HG03060 (cell line): ENCODE results near the gene MCRS1.

Experiments
- ATAC-seq: cut with Tn5 transposase; IDR thresholded peaks from one replicate; pipeline ENCODE4 v1.9.1; 2021; ENCODE audit warnings: low read depth, moderate number of reproducible peaks; ENCODE audit not compliant: unreplicated experiment

Gene MCRS1

DNA sequence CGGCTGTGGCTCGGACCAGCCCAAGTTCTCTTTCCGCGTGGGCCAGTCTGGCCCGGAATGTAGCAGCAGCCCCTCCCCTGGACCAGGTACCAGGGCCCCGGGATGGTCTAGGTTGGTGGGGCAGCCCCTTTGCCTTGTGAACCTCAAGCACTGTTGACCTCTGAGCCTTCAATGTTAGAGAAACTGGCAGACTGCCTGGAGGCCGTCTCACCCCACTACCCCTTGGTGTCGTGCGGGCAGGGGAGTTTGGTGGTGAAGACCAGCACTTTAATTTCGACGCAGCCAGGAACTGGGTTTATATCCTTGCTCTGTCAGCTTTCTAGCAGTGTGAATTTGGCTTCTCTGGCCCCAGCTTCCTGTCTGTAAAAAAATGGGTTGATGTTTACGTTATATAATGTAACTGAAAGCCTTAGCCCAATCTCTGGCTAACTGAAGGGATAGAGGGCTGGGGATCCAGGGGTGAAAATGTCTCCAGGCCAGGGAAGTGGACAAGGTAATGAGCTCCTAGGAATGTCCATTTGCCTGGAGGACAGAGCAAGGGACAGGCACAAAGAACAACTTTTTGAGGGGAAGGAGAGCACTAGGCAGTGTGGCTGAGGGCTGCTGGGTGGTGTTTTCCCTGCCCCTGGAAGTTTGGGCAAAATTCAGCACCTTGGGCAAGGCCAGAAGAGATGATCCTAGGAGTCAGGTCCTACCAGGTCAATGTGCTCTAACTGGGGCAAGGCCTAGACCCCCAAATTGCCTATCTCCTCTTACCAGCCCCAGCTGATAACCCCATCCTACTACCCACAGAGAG is 11.4 kb downstream of the MCRS1 start:
- no peak for ATAC-seq

DNA sequence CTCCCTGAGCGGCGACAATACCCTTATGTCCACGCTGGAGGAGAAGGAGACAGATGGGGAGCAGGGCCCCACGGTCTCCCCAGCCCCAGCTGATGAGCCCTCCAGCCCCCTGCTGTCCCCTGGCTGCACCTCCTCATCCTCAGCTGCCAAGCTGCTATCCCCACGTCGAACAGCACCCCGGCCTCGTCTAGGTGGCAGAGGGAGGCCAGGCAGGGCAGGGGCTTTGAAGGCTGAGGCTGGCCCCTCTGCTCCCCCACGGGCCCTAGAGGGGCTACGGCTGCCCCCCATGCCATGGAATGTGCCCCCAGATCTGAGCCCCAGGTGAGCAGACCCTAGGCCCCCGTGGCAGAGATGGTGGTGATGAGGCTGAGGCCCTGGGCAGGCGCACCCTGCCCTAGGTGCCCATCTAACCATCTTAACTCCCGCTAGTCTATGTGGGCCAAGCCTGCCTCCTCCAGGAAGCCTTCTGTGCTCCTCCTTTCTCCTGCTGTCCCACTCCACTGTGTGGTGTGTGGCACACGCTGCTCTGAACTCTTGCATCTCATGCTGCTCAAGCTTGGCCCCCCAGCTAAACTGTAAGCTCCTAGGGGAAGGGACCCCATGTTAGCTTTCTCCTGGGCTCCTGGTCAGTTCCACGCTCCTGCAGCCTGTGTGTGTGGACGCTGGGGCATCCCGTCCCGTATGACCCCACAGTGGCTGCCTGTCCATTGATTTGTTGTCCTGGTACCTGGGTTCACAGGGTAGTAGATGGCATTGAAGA is 12.1 kb downstream of the MCRS1 start:
- ATAC-seq: no peak

DNA sequence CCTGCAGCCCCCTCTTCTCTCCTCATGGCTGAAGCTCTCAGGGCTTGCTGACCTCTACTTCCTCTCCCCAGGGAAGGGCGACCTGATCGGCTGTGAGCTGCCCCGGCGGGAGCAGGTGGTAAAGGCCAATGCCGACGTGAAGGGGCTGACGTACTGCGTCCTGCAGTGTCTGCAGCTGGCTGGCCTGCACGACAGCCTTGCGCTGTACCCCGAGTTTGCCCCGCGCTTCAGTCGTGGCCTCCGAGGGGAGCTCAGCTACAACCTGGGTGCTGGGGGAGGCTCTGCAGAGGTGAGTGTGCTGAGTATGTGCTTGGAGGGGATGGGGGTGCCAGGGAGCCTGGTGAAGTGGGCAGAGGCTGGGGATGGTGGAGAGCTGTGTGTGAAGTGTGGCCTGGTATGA is 13.7 kb downstream of the MCRS1 start:
- ATAC-seq: no peak

DNA sequence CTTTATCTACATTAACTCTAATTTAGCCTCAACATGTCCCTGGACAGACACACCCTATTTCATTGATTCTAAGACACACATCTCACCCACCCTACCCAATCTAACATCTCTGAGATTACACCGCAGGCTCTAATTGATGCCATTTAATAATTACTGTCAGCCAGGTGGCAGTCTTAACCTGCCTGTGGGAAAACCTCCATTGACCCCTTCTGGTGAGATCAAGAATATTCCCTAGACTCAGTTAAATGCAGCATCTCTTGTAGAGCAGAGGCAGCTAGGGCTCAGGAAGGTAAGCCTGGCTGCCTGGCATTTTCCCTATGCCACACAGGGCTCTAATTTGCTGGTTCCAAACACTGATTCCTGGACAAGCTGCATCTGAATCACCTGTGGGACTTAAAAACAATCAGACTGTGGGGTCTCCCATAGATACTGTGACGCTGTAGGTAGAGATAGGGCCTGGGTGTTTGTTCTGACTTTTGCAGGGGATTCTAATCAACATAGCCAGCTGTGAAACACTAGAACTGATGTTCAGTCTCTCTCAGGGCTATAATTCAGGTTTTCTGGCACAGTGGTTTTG is 14.3 kb downstream of the MCRS1 start:
- ATAC-seq: no peak

DNA sequence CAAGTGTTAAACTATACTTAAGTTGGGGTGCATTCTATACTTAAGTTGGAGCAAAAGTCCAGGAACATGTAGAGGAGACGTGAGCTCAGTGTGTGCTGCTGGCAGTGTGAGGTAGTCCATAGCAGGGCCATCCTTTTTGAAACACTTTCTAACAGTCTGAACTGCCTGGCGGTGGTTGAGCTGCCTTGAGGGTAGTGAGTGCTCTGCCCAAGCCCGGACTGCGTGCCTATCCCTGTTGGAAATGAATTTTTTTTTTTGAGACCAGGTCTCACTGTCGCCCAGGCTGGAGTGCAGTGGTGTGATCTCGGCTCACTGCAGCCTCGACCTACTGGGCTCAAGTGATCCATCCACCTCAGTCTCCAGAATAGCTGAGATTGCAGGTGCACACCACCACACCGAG is 15.0 kb downstream of the MCRS1 start:
- no peak for ATAC-seq

DNA sequence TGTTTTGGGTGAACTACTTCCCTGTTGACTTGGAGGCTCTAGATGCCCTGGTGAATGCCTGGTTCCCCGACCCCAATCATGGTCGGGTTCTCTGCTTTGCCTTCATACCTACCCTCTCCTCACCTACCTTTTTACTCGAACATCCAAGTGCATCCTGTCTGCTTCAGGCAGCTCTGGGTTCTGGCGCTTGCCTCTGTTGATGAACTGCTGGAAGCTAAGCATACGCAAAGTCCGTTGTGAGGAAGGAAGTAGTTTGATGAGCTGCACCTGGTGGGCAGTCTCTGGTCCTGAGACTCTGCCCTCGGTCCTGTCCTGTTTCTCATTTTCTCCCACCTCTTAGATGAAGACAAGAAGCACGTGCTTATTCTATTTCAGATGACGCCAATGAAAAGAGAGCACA is 15.5 kb downstream of the MCRS1 start:
- no peak for ATAC-seq

DNA sequence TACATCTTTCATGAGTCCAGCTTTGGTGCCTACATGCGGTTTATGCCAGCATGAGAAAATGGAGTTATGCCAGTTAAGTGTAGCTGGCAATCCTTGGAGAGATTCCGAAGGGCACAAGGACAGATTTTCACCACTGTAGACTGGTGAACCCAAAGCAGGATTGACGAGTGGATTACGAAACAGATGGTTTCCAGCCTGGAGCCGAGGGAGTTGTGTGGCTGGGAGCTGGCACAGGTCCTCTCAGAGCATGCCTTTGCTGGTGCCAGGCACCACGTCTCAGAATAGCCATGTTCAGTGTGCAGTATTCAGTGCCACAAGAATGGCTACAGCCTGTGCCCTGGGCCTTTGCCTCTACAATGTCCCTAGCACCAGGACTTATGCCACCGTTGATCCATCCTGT is 15.9 kb downstream of the MCRS1 start:
- ATAC-seq: no peak

DNA sequence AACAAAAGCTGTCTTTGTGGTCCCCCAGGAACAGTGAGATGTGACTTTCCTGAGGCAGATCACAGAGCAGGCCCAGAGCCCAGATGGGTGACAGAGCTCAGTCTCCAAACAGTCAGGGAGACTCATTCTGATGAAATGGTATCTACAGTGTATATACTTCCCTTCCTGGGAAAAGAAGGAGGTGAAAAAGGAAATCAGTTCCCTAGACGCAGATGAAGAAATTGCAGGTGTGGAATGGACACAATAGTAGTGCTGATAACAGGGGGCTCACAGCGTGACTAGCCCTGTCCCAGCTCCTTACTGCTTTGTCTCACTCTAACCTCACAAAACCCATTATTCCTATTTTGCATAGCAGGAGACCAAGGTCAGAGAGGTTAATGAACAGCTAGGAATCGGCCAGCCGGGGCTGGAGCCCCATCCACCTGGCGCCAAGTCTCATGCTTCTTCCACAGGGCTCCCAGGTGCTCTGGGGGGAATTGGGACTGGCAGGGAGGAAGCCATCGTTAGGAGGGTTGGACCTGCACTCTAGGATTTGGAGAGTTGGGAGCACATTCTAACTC is 17.2 kb downstream of the MCRS1 start:
- ATAC-seq: no peak

DNA sequence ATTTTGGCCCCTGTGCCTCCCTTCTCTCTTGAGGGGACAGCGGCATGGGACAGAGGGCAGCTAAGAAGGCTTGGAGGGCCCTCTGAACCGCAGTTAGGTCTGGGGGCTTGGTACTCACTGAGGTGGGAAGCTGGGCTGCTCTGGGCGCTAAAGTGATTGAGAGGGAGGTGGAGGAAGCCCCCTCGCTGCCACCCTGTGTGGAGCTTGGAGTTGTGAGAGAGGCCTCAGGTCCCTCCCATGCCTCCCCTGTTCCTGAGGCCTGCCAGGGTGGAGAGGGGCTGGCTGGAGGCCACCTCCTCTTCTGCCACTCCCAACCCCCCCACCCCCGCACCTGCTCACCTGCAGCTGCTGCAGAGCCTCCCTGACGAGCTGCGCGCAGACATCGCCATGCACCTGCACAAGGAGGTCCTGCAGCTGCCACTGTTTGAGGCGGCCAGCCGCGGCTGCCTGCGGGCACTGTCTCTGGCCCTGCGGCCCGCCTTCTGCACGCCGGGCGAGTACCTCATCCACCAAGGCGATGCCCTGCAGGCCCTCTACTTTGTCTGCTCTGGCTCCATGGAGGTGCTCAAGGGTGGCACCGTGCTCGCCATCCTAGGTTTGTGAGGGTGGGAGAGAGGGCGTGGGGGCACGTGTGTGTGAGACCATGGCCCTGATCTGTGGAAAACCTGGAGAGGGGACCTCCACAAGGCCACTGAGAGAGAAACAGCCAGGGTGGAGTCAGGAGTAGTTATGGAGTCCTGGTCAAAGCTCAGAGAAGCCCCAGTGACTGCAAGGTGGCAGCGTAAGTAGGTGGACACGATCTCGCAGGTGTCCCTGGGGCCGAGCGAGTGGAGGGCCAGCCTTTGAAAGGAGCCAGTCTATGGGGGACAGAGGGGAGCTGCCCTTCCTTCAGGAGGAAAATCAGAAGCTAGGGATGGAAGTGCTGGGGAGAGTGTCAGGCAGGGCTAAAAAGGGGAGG is 17.9 kb downstream of the MCRS1 start:
- no peak for ATAC-seq

DNA sequence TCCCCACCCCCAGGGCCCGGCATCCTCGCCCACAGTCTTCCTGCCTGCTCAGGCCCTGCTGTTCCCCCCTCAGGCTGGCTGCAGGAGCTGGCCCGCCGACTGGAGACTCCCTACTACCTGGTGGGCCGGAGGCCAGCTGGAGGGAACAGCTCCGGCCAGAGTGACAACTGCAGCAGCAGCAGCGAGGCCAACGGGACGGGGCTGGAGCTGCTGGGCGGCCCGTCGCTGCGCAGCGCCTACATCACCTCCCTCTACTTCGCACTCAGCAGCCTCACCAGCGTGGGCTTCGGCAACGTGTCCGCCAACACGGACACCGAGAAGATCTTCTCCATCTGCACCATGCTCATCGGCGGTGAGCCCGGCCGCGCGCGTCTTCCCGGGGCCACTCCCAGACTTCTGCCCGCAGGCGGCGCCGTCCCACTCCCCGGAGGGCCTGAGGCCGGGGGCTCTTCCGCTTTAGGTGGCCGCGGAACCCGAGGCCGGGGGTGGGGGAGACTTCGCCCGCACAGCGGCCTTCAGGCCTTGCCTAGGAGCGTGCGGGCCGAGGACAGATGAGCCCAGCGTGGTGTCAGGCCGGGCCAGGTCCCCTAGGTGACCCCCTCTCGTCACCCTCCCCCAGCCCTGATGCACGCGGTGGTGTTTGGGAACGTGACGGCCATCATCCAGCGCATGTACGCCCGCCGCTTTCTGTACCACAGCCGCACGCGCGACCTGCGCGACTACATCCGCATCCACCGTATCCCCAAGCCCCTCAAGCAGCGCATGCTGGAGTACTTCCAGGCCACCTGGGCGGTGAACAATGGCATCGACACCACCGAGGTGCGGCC is 18.9 kb downstream of the MCRS1 start:
- no peak for ATAC-seq

DNA sequence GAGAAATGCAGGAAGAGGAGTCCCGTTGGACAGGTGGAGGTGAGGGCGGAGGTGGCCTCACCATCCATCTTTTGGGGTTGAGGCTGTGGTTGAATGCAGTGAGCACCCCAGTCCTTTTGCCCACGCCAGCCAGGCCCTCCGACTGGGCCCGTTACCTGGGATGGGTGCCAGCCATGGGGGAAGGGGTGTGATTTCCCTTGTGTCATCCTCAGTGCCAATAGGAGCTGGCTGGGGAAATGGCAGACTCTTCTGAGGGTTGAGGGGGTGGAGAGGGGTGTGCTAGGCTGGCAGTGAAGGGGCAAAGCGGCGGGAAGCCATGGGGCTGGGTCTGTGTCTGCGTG is 19.5 kb downstream of the MCRS1 start:
- no peak for ATAC-seq

DNA sequence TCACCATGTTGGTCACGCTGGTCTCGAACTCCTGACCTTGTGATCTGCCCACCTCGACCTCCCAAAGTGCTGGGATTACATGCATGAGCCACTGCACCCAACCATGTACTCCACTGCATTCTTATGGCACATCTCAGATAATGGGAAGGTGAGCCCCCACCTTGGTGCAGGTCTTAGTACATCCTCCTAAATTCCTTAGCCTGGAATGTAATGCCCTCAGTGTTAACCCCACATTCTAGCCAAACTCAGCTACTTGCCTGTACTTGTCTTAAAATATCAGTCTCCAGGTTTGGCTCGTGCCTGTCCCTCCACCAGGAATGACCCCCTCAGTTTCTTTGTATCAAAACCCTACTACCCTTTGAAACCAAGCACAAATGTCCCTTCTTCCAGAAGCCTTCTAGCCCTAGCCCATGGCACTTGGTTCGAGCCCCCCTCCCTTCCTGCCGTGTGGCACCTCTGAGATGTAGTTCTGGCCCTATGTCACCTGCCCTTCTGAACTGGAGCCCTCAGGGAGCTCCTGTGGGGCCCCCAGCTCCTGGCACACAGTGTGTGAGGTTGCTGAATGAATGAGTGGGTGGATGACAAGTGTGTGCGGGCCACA is 20.8 kb downstream of the MCRS1 start:
- no peak for ATAC-seq

DNA sequence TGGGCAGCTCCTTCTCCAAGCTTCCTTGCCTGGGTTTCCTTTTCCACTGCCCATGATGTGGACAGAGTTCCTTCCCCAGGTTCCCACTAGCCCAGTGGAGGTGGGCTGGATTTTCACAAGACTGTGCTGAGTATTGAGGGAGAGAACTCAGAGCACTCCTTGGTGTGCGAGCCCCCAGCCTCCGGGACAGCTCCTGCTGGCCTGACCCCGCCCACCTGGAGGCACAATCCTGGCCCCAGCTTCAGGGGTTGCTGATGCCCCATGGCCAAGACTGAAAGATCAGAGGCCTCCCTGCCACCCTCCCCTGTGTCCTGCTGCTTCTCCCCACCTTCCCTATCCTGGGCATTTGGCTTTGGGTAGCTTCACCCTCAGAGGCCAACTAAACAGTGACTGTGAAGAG is 21.5 kb downstream of the MCRS1 start:
- no peak for ATAC-seq

DNA sequence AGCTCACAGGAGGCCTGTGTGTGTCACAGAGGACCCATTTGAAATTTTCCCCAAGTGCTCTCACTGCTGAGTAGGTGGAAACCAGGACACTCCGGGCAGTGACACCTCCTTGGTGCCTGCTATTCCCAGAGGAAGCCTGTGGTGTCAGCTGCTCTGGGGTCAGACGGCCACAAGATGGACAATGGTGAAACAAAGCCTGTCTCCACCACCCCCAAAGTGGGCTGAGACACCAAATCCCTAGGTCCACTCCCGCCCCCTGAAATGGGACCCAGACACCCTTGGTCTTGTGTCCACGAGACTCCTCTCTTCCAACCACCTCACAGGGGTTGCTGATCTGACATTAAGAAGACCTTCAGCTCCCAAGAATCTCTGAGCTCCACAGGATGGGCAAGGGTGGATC is 22.1 kb downstream of the MCRS1 start:
- ATAC-seq: no peak

DNA sequence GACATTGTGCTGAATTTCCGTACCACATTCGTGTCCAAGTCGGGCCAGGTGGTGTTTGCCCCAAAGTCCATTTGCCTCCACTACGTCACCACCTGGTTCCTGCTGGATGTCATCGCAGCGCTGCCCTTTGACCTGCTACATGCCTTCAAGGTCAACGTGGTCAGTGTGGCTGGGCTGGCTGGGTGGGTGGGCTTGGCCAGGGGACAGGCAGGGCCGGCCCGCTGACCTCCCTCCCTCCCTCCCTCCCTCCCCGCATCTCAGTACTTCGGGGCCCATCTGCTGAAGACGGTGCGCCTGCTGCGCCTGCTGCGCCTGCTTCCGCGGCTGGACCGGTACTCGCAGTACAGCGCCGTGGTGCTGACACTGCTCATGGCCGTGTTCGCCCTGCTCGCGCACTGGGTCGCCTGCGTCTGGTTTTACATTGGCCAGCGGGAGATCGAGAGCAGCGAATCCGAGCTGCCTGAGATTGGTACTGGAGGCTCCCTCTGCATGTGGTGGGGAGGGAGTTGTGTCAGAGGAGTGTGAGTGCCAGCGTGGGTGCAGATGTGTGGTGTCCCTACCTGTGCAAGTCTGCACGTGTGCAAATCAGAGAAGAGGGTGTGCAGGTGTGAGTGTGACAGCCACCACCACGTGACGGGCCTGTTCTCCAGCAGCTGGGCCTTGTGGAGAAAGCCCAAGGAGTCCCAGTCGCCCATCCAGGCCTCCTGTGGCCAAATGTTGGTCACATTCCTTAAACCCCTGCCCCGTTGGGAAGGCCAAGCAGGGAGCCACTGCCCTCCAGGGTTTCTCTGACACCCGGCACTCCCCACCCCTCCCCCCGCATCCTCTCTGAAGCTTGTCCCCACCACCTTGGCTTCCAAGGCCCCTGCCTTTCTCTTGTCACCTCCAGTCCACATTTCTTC is 23.8 kb downstream of the MCRS1 start:
- no peak for ATAC-seq

DNA sequence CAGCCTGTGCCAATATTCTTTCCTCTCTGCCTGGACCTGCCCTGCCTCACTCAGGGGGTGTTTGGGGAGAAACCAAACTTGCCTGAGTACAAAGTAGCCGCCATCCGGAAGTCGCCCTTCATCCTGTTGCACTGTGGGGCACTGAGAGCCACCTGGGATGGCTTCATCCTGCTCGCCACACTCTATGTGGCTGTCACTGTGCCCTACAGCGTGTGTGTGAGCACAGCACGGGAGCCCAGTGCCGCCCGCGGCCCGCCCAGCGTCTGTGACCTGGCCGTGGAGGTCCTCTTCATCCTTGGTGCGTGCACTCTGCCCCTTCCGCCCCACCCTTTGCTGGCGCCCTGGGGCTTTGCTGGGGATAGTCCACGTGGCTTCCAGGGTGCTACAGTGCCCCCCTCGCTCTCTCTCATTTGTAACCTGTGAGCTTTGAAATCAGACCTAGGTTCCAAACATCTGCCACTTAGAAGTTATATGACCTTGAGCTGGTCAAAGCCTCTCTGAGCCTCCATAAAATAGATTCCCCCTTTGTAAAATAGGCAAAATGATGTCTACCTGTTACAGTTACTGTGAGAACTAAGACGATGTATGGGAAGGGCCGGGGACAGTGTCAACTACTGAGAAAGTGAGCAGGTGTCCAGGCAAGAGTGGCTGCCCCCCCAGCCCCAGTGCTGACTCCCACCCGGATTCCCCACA is 24.6 kb downstream of the MCRS1 start:
- ATAC-seq: no peak

DNA sequence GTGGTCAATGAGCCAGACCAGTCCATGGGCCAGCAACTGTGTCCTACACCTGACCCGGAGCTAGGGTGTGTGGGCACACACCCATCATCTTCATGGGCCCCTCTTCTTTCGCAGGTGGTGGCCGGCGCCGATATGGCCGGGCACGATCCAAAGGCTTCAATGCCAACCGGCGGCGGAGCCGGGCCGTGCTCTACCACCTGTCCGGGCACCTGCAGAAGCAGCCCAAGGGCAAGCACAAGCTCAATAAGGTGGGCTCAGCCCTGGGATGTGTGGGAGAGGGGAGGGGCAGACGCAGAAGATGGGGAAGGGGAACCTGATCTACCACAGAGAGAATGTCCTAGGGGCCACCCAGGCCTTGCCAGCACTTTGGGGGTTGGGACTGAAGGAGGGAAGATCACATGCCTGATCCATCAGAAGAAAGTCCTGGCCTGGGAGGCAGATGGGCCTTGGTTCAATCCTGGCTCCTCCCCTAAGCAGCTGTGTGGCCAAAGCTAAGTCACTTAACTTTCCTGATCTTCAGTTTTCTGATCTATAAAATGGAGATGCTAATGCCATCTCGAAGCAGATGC is 25.3 kb downstream of the MCRS1 start:
- no peak for ATAC-seq
